GM19240 (cell line): ENCODE results near the gene ZNF169.
"Not testable (repeated sequence)": the region's sequence is repeated elsewhere in the genome, so short reads cannot be mapped to it uniquely, and the experiment has no call there.

Experiments
- DNase-seq: peaks from one replicate; pipeline ENCODE4 v3.0.0; 2011; ENCODE audit warnings: low spot score; ENCODE audit not compliant: insufficient read length

The ZNF169 gene

DNA sequence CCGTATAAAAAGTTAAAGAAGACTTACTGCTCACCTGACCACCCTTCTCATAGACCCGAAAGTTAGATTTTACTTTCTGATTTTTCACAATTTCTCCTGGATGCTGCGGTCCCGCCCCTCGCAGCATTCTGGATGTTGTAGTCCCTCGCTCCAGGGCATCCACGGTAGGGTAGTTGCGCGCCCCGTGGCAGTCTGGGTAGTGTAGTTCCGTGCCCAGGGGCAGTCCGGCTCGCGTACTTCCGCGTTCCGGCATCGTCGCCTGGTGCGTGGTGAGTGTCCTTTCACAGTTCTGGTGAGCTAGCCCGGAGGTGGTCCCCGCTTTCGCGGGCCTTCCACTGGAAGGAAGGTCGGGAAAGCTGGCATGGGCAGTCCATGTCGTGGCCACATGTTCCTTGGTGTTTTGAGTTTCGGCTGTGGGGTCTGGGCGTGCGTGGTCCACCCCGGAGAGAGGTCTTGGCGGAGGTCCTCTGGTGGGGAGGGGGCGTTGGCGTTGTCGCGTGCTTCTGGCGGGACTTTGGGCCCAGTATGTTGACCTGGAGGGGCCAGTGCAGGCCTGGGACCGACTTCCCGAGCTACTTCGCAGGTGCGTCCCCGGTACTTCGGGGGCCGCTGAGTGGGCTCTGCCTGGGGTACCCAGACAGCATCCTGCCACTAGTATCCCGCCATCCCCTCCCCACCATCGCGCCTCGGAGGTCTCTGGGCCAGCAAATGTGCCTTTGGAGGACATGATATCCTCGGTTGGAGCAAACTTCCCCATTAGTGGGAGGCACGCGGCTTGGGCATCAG is at the start of gene ZNF169:
TSS of gene ZNF169 (plus strand) at position 222 of the 786 bp plus-strand sequence. CDS start 19,515 bp downstream, outside the sequence.
- DNase-seq = peak; percentile 88

DNA sequence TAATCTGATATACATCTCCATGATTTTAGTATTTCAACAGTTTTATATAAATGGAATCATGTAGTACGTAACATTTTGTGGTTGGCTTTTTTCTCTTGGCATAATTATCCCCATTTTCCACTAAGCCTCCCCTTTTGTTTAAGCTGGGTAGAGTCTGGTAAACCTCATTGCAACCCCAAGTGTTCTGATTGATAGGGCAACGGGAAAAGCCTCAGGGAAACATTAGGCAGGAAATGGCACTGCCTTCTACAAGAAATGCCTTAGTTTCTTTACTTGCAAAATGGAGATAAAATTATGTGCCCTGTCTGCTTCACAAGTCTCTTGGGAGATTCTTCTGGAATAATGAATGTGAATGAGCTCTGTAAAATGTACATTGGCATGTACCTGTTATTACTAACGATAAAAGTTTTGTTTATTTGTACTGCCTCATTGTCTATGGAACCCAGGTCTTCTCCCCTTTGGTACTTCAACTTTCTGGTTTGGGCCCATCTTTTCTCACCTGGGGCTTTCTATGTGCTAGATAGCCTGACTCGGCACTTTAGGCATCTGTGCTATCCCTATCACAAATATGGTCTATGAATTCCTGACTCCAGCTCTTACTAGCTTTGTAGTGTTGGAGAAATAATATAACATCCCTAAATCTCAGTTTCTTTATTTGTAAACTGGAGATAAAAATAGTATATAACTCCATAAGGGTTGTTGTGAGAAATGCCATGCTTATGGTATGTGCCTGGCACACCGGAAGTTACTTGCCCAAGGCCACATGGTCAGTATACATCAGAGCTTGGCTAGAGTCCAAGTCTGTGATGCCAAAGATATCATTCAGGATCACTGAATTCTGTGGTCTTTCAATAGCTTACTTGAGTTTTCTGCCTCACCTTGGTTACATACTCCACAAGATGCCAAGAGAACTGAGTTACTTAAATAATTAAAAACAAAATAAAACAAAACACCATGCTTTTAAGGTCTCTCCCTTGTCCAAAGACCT is 48.2 kb upstream of the ZNF169 start:
- DNase-seq = no peak

DNA sequence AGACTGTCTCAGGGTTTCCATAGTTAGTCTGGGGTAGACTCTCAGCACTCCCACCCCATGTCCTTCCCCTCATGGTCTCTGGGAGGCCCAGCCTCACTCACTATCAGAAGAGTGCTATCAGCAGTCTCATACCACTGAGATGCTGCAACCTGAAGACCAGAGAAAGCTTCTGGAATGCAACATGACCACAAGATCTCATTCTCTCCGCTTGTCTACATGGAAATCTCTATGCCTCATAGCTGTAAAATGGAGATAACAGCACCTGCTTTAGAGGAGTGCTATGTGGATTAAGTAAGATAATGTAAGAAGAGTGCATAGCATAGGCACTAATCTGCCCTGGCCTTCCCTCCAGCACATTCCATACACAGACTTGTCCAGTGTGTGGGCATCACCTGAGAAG is 47.0 kb upstream of the ZNF169 start:
- DNase-seq = no peak

DNA sequence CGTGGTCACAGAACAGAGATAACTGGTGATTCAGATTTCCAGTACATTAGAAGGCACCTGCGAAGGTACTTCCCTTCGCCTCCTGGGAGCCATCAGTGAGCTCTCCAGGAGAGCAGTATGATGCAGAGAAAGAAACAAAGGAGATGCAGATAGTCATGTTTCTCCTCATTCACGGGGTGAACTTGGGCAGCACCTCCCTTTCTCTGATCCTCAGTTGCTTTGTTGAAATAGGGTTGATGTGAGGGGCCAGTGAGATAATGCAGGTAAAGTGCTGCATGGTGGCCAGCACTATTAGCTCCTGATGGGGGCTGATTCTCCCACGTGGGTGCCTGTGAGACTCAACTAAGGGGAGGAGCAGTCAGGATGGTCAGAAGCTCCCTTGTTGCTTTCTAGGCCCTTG is 46.6 kb upstream of the ZNF169 start:
- no peak for DNase-seq

DNA sequence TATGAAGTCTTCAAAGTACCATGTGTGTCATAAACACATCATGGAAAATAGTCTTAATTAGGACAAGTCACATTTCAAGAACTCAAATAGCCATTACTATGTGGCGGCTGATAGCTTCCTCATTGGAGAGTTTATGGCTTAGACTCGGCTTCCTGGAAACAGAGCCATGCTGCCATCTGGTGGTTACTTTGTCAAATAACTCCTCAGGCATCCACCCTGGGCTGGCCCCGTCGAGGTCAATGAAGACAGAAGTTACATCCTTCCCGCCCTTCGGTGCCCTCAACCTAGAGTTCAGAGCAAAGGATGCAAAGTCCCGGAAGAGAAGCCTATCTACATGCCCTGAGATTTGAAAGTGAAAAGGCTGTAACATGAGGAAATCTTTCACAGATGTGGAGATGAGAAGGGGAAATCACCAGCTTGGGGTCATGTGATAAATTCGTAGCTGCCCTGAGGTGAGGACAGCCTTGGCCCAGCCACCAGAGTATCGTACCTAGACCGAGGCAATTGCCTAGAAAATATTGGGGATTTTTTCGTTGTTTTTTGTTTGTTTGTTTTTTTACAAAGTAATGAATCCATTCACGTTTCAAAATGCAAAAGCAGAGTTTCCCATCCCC is 45.5 kb upstream of the ZNF169 start:
- peak; percentile 52 for DNase-seq

DNA sequence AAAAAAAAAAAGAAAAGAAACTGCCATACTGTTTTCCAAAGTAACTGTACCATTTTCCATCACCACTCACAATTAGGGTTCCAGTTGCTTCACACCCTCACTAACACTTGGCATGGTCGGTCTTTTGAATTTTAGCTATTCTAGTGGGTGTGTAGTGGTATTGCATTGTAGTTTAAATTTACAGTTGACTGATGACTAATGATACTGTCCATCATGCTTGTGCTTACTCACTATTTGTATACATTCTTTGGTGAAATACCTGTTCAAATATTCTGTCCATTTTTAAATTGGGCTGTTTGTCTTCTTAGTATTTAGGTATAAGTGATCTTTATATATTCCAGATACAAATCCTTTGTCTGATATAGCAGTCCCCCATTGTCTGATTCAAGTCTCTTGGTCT is 36.2 kb upstream of the ZNF169 start:
- DNase-seq = no peak

GRCh38 chr9:94225413-94225812 is 33.7 kb upstream of the ZNF169 start:
- DNase-seq = not testable (repeated sequence)

- no peak for DNase-seq
Observed at GRCh38 chr9:94228616-94229015, 30.5 kb upstream of the ZNF169 start.

DNA sequence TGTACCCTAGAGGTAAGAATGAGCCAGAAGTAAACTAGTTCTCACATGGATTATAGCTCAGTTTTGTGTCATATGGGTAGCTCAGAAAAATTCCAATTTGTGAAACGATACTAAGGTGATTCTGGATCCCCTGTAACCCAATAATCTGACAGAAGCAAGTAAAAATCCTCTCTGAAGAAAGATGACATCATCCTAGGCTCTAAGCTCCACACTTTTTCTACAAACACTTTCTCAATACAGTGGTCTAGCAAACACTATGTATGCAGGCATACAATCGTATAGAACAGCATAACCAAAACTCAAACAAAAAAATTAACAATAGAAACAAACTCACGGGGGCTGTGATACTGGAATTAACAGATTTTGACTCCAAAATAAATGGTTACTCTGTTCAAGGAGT is 26.7 kb upstream of the ZNF169 start:
- DNase-seq = no peak

- not testable (repeated sequence) for DNase-seq
Observed at GRCh38 chr9:94241098-94241497, 18.0 kb upstream of the ZNF169 start.

GRCh38 chr9:94245651-94246050 is 13.4 kb upstream of the ZNF169 start:
- DNase-seq = no peak

DNA sequence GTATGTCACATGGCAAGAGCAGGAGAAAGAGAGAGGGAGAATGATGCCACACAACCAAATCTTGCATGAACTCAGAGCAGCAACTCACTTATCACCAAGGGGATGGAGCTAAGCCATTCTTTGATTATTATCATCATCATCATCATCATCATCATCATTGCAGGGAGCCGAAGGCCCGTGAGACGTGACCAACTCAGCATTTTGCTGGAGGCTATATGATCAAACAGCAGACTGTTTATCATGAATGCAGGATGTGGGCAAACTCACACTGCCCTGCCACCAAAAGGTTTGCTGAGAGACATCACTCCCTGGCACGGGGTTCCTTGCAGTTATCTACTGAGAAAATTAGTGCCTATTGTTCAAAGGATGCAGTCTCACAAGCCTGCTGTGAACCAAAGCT is 8.6 kb upstream of the ZNF169 start:
- no peak for DNase-seq

DNA sequence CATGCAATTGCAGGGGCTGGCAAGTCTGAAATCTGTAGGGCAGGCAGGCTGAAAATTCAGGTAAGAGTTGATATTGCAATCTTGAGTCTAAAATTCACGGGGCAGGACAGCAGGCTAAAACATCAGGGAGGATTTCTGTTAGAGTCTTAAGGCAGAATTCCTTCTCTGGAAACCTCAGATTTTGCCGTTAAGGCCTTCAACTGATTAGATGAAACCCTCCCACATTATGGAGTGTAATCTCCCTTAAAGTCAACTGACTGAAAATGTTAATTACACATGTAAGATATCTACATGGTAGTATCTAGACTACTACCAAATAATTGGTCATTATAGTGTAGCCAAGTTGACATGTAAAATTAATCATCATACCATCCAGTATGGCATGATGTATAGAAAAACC is 3.1 kb upstream of the ZNF169 start:
- DNase-seq = no peak

- DNase-seq = not testable (repeated sequence)
Observed at GRCh38 chr9:94265626-94266402, 6.7 kb downstream of the ZNF169 start.

DNA sequence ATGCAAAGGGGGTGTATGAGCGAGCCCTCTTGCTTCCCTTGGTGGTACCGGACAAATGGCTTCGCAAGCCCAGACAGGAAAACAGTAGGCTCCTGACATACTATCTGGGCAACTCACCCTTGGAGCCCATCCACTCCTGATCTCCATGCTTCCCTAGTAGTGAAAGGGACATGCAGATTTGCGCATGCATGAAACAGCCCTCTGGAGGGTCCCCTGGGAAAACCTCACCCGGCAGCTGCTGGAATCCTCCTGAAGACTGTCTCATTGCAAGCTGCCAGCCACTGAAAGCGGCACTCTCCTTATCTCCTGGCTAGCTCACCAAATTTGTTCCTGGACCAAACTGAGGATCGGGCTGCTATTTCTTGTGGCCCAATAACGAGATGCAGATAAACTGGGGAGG is 10.2 kb downstream of the ZNF169 start:
- no peak for DNase-seq

- DNase-seq = no peak
Observed at GRCh38 chr9:94270009-94270408, 10.9 kb downstream of the ZNF169 start.

GRCh38 chr9:94277029-94277428 is 17.9 kb downstream of the ZNF169 start:
- not testable (repeated sequence) for DNase-seq

- no peak for DNase-seq
Observed at GRCh38 chr9:94277885-94278536, 18.9 kb downstream of the ZNF169 start.

DNA sequence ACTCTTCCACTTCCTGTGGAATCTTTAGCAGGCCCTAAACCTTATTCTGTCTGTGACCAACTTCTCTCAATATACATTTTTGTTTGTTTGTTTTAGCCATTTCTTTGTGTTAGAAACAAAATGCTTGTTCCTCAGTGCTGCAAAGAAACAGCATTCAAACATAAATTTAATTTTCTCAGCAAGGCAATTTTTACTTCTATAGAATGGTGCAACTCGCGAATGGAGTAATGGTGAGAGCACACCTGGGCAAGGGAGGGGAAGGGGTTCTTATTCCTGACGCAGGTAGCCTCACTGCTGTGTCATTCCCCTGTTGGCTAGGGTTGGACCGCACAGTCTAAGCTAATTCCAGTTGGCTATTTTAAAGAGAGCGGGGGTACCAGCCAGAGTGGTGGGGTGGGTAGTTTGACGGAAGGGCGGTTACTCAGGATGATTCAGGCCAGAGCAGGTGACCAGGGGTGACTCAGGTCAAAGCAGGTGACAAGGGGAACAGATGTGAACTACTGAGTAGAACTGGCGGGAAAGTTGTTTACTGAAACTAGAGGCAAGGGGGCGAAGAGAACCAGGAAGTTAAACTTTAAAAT is 21.4 kb downstream of the ZNF169 start:
- no peak for DNase-seq

GRCh38 chr9:94281101-94281500 is 22.0 kb downstream of the ZNF169 start:
- no peak for DNase-seq
